Hepatocyte (in vitro differentiated cells): Measurements from ENCODE around the gene ABHD15. TPM values are rescaled to one million over a fixed set of nuclear protein-coding genes. Genes with fewer than 3 reads are reported as not detected.

Source experiments
- DNase-seq: peaks from one replicate; pipeline ENCODE4 v3.0.0-alpha.2; 2016; ENCODE audit warnings: low spot score
- H2AFZ ChIP-seq: fragments of 200-600 bp; sonication (generic); 2 replicates; pipeline ENCODE4 v1.6.0; 2016; ENCODE audit warnings: antibody characterized with exemption, mild to moderate bottlenecking
- H3K27ac ChIP-seq: fragments of 200-600 bp; sonication (generic); 2 replicates; pipeline ENCODE4 v1.5.1; 2016; ENCODE audit warnings: mild to moderate bottlenecking
- H3K27me3 ChIP-seq: fragments of 200-600 bp; sonication (generic); 2 replicates; pipeline ENCODE4 v1.6.1; 2016
- H3K36me3 ChIP-seq: fragments of 200-600 bp; sonication (generic); replicated peaks from 2 replicates; pipeline ENCODE4 v1.5.1; 2016; ENCODE audit warnings: low read depth; ENCODE audit not compliant: insufficient read depth
- H3K4me1 ChIP-seq: fragments of 200-600 bp; sonication (generic); 2 replicates; pipeline ENCODE4 v1.5.1; 2016; ENCODE audit warnings: mild to moderate bottlenecking, moderate library complexity; ENCODE audit not compliant: insufficient read depth
- H3K4me2 ChIP-seq: fragments of 200-600 bp; sonication (generic); 2 replicates; pipeline ENCODE4 v1.6.0; 2016
- H3K4me3 ChIP-seq: fragments of 200-600 bp; sonication (generic); 2 replicates; pipeline ENCODE4 v1.5.1; 2016; ENCODE audit warnings: mild to moderate bottlenecking
- H3K79me2 ChIP-seq: fragments of 200-600 bp; sonication (generic); 2 replicates; pipeline ENCODE4 v1.6.0; 2017; ENCODE audit warnings: mild to moderate bottlenecking
- H3K9me2 ChIP-seq: fragments of 200-600 bp; sonication (generic); replicated peaks from 2 replicates; pipeline ENCODE4 v1.6.0; 2017; ENCODE audit warnings: mild to moderate bottlenecking; ENCODE audit not compliant: insufficient read depth
- H3K9me3 ChIP-seq: fragments of 200-600 bp; sonication (generic); 2 replicates; pipeline ENCODE4 v1.5.1; 2016; ENCODE audit warnings: low read depth, mild to moderate bottlenecking
- H4K20me1 ChIP-seq: fragments of 200-600 bp; sonication (generic); 2 replicates; pipeline ENCODE4 v1.6.0; 2016; ENCODE audit warnings: mild to moderate bottlenecking; ENCODE audit not compliant: insufficient read depth, poor library complexity, severe bottlenecking
- CTCF ChIP-seq: fragments of 200-600 bp; sonication (generic); IDR thresholded peaks from 2 replicates; pipeline ENCODE4 v1.5.1; 2016; ENCODE audit warnings: antibody characterized with exemption, mild to moderate bottlenecking; ENCODE audit not compliant: poor library complexity
- EZH2 ChIP-seq: fragments of 200-600 bp; sonication (generic); IDR thresholded peaks from 2 replicates; pipeline ENCODE4 v1.6.1; 2016; ENCODE audit warnings: antibody characterized with exemption, mild to moderate bottlenecking, borderline replicate concordance
- EZH2phosphoT487 ChIP-seq: fragments of 200-600 bp; sonication (generic); IDR thresholded peaks from one replicate; pipeline ENCODE4 v1.6.1; 2018; ENCODE audit warnings: antibody characterized with exemption, mild to moderate bottlenecking, low read depth, moderate library complexity; ENCODE audit not compliant: unreplicated experiment, severe bottlenecking
- WGBS: methylation state at CpG from one replicate; pipeline ENCODE4 v1.1.6; 2016; ENCODE audit warnings: low lambda C conversion rate; ENCODE audit errors: missing lambda C conversion rate; 5-methylcytosine and 5-hydroxymethylcytosine counted together
- polyA plus RNA-seq: library from polyadenylated mRNA; unstranded; fragments of >200 nt; fragmentation: Nextera tagmentation; extraction: Ambion mirVana; gene quantifications from 2 replicates; pipeline ENCODE4 v1.2.1, GENCODE V29; 2016
- total RNA-seq: library from RNA; depleted of rRNA; stranded (reverse); fragments of >200 nt; gene quantifications from 2 replicates; pipeline ENCODE4 v1.2.3, GENCODE V29; 2014

Gene ABHD15
- total and polyA plus RNA-seq, 2 experiments from 2014 or later = 11.0 to 19.2 TPM

DNA sequence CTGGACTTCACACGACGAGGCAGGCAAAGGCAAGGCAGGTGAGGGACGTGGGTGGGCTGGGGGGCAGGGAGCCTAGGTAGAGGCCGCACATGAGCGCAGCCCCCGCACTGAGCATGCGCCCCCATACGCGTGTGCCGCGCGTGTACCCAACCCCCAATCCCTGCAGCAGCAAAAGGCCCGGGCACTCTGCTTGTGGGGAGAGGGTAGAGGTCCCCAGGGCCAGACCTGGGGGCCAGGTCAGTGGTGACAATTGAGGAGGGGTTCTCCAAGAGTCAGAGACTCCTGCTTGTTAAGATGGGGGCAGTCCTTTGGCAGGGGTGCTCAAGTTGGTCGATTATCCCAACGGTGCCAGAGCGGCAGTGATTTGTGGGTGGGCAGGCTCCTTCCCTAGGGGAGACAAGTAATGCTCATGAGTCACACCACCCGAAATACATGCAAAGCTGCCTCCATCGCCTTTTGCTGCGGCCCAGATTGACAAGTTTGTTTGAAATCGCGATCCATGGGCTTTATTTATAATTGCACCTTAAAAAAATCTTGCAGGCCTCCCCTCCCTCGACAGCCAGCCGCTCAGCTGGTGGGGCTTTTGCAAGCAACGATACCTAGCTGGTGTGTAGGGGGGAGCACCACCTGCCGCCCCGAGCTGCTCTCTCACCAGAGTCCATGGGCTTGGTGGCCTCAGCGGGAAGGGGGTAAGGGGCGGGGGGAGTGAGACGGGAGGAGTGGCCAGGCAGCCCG, 23.7 kb upstream of the ABHD15 start:
- 47% methylated on average over 27 of the region's 30 CpGs for WGBS
- Histone ChIP-seq H3K4me1 (peaks cover 42% of the 10 kb centered on the region), H3K27me3 (no peaks in the 10 kb centered on the region), H2AFZ (peak overlapping the region; percentile 91), H3K27ac (peak overlapping the region; percentile 45), H3K9me3 (no peaks in the 10 kb centered on the region), H3K9me2 (no peaks in the 10 kb centered on the region), H3K4me2 (peak overlapping the region; percentile 95), H3K4me3 (peak overlapping the region; percentile 43), H3K79me2 (peaks cover 37% of the 10 kb centered on the region), H3K36me3 (no peaks in the 10 kb centered on the region), H4K20me1 (peaks cover 31% of the 10 kb centered on the region)
- TF ChIP-seq EZH2 (no peak), CTCF (no peak), EZH2phosphoT487 (no peak)
- DNase-seq = no peak

- Histone ChIP-seq H3K4me2 (peak within 1 kb of the TSS; percentile 95), H3K27me3 (no peaks in the 10 kb centered on the region), H3K9me2 (no peaks in the 10 kb centered on the region), H3K36me3 (no peaks in the 10 kb centered on the region), H4K20me1 (peaks cover 31% of the 10 kb centered on the region), H3K9me3 (no peaks in the 10 kb centered on the region), H3K4me1 (peaks cover 42% of the 10 kb centered on the region), H3K27ac (peak within 1 kb of the TSS; percentile 71), H2AFZ (peak within 1 kb of the TSS; percentile 91), H3K79me2 (peaks cover 41% of the 10 kb centered on the region), H3K4me3 (peak within 1 kb of the TSS; percentile 57)
- WGBS = 20% methylated on average over 34 of the region's 70 CpGs
- TF ChIP-seq EZH2 (no peak), CTCF (no peak), EZH2phosphoT487 (no peak)
- DNase-seq = peak; percentile 96
Measured at GRCh38 chr17:29589524-29590410, 22.9 kb upstream of the ABHD15 start, which contains the start of gene GIT1. Gene GIT1 (minus strand): TSS chr17:29589648. CDS start chr17:29589378, 270 bp downstream.

- H3K36me3 ChIP-seq = no peaks in the 10 kb centered on the region
- H3K9me3 ChIP-seq = no peaks in the 10 kb centered on the region
- H3K27me3 ChIP-seq = no peaks in the 10 kb centered on the region
- H3K4me1 ChIP-seq = peaks cover 36% of the 10 kb centered on the region
- peak overlapping the region; percentile 45 for H3K4me3 ChIP-seq
- H3K79me2 ChIP-seq = peaks cover 50% of the 10 kb centered on the region
- peak overlapping the region; percentile 71 for H3K27ac ChIP-seq
- peak; percentile 67 for DNase-seq
- TF ChIP-seq EZH2phosphoT487 = no peak
- no peak for TF ChIP-seq EZH2
- H2AFZ ChIP-seq = peak overlapping the region; percentile 9
- WGBS = 3% methylated on average over 30 of the region's 72 CpGs
- H4K20me1 ChIP-seq = peaks cover 41% of the 10 kb centered on the region
- H3K9me2 ChIP-seq = no peaks in the 10 kb centered on the region
- peak overlapping the region; percentile 93 for H3K4me2 ChIP-seq
Measured at GRCh38 chr17:29588562-29589411, 21.9 kb upstream of the ABHD15 start.
